Skeletal muscle tissue (tissue), 2 donors: ENCODE data around the gene MIPOL1. TPM values are rescaled to one million over a fixed set of nuclear protein-coding genes. Genes with fewer than 3 reads are reported as not detected.

Source experiments
- small RNA-seq: library from RNA; depleted of rRNA; stranded (forward); fragments of <200 nt; gene quantifications from one replicate; pipeline ENCODE3, GENCODE V24; 2014
- total RNA-seq: library from RNA; depleted of rRNA; stranded (reverse); fragments of >200 nt; gene quantifications from one replicate; pipeline ENCODE4 v1.2.3, GENCODE V29; 2014

MIPOL1 gene
- total RNA-seq, 1 donor from 2014 or later = 16.7 TPM

Small RNAs within 50 kb of the gene (small RNA-seq; reads per million reads assigned to genes)
- not detected for gene RNU6-273P
- gene RNU6-886P = not detected

Other genes with a start within 250 kb of the MIPOL1 start
- 2.1 TPM for gene SLC25A21, start 25.3 kb upstream of the MIPOL1 start, total RNA-seq